Right lobe of liver (tissue), 4 donors: ENCODE results near the gene MSGN1.

Experiments
- CTCF ChIP-seq, 4 donors: fragments of 200-600 bp in 3 of 4; fragments of 450-650 bp in 1 of 4; IDR thresholded peaks; one replicate each; pipeline versions ENCODE4 v1.5.1 to v1.8.0; 2016 to 2022; ENCODE audit warnings: antibody characterized with exemption in 4 of 4, mild to moderate bottlenecking in 2 of 4
- POLR2A ChIP-seq: fragments of 450-650 bp; IDR thresholded peaks from one replicate; pipeline ENCODE4 v1.6.1; 2017; ENCODE audit warnings: antibody characterized with exemption, mild to moderate bottlenecking
- donor health status: DM: no; HTN: no; CAD: no.
- donor health status: DM: no; HTN: no; CAD: no.
- donor health status: DM: no; HTN: yes; CAD: no.

DNA sequence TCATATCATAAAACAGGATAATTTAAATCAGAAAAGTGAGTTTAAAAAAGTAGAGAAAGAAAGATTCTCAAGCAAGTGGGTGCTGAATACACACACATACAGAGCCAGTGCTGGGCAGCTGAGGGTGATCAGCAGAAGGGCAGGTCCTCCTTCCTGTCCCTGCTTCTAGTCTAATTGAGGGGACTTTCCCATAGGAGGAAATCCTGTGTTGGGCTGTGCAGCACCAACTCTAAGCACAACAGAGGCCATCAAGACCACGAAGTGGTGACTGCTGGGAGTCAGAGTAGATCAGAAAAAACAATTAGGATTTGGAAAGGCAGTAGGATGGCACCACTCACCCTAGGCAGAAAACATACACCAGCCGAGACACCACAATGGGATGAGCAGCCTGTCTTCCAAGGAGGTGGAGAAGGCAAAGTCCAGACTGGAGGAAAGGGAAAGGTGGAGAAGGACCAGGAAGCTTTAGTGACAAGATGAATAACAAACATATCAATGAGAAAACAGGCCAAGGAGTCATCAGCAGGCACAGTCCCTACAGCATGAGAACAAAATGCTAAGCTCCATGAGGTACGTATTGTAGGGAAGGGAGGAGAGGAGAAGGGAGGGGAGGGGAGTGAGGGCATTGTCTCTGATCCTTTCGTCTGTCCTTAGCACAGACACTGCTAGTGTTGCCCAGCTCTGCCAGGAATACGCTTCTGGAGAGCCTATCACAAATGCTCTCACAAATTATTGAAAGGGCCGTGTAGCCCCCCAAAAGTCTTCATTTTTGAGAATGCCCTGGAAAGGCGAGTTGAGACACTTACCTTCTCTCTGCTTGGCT, 16.7 kb upstream of the MSGN1 start:
- TF ChIP-seq CTCF (IDR thresholded peaks at IDR 0.05) (no peak), POLR2A (no peak)
